Thymus (tissue), 14 donors: ENCODE measurements around the gene TSPYL6. TPM values are rescaled to one million over a fixed set of nuclear protein-coding genes. Genes with fewer than 3 reads are reported as not detected.
"Not testable (repeated sequence)": the region's sequence is repeated elsewhere in the genome, so short reads cannot be mapped to it uniquely, and the experiment has no call there.

ENCODE experiments used
- DNase-seq, 9 donors: peaks; one replicate each; pipeline ENCODE4 v3.0.0-alpha.2; 2013; ENCODE audit warnings: low spot score in 9 of 9, low read depth in 6 of 9, missing footprints in 1 of 9
- H3K27ac ChIP-seq, 2 donors: one replicate each; pipeline ENCODE4 v1.5.1; 2013; ENCODE audit warnings: control low read depth in 1 of 2, low read depth in 1 of 2, low read length in 1 of 2, mild to moderate bottlenecking in 1 of 2, moderate library complexity in 1 of 2
- H3K27me3 ChIP-seq, 2 donors: one replicate each; pipeline ENCODE4 v1.5.1; 2013; ENCODE audit warnings: low read length in 1 of 2; ENCODE audit not compliant: control insufficient read depth in 2 of 2, insufficient read depth in 1 of 2
- H3K36me3 ChIP-seq, 2 donors: one replicate each; pipeline ENCODE4 v1.5.1; 2013; ENCODE audit warnings: low read length in 1 of 2, mild to moderate bottlenecking in 1 of 2, moderate library complexity in 1 of 2; ENCODE audit not compliant: control insufficient read depth in 2 of 2, insufficient read depth in 2 of 2
- H3K4me1 ChIP-seq, 2 donors: one replicate each; pipeline ENCODE4 v1.5.1; 2013; ENCODE audit warnings: low read length in 2 of 2; ENCODE audit not compliant: control insufficient read depth in 2 of 2, insufficient read depth in 2 of 2
- H3K4me3 ChIP-seq, 2 donors: one replicate each; pipeline ENCODE4 v1.5.1; 2013; ENCODE audit warnings: low read length in 2 of 2, control low read depth in 1 of 2, mild to moderate bottlenecking in 1 of 2
- H3K9me3 ChIP-seq, 2 donors: one replicate each; pipeline ENCODE4 v1.5.1; 2013; ENCODE audit warnings: low read length in 1 of 2, mild to moderate bottlenecking in 1 of 2; ENCODE audit not compliant: control insufficient read depth in 2 of 2, insufficient read depth in 1 of 2
- WGBS: extraction: QIAGEN DNeasy Blood & Tissue Kit; methylation state at CpG from one replicate; pipeline ENCODE4 v1.1.7; 2013; 5-methylcytosine and 5-hydroxymethylcytosine counted together
- long read RNA-seq, 10 donors: transcript quantifications; one replicate each; lab custom pipeline, GENCODE V29; 2026
- polyA plus RNA-seq: library from polyadenylated mRNA; stranded (reverse); fragments of 200-250 nt; gene quantifications from one replicate; pipeline ENCODE4 v1.2.3, GENCODE V29; 2013
- total RNA-seq: library from RNA; stranded (reverse); fragments of 120-200 nt; gene quantifications from one replicate; pipeline ENCODE4 v1.2.4, GENCODE V29; 2013
- donor health status: healthy.

TSPYL6 gene
- total RNA-seq, result not detected
- polyA plus RNA-seq, result 0.02 TPM
- long read RNA-seq, donor 1, result 0 reads
- long read RNA-seq, donor 2, result 0 reads
- long read RNA-seq, donor 3, result 0 reads
- long read RNA-seq, donor 4, result 0 reads
- long read RNA-seq, donor 5, result 0 reads
- long read RNA-seq, donor 6, result 0 reads
- long read RNA-seq, donor 7, partial matches to known transcripts, result 0 of 1 reads
- long read RNA-seq, donor 7, other reads (novel, unspliced or antisense), result 0 of 1 reads
- long read RNA-seq, donor 8, result 0 reads
- long read RNA-seq, donor 9, result 0 reads
- long read RNA-seq, donor 10, result 0 reads

DNA sequence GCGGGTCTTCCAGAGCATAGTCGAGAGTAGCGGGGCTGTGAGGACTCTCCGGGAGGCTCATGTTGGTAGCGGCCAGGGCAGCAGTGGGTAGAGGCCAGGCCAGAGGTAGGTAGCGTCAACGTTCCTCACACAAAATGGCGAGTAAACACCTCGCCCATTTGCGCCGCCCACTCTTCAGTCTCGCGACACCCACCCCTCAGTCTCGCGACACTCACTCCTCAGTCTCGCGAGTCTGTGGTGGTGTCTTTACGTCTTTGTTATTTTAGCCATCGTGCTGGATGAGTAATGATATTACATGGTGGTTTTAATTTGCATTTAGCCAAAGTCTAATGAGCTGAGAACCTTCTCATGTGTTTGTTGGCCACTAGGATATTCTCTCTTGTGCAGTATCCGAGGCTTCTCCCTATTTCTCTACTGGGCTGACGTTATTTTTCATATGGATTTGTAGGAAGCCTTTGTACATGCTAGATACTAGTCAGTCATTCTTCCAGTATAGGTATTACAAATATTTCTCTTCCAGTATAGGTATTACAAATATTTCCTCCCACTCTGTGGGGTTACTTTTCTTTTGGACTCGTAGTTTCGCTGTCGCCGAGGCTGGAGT lies at the start of gene TSPYL6:
TSPYL6 (minus strand) TSS at position 139 of the 604 bp plus-strand sequence; CDS start at position 61, 78 bp downstream.
- no peak for DNase-seq
- no peaks in the 10 kb centered on the region for H3K4me1 ChIP-seq
- H3K36me3 ChIP-seq, result no peaks in the 10 kb centered on the region
- H3K27ac ChIP-seq, result no peak within 1 kb of the TSS
- no peak within 1 kb of the TSS for H3K4me3 ChIP-seq
- no peaks in the 10 kb centered on the region for H3K27me3 ChIP-seq
- WGBS, result 98% methylated on average over 25 of the region's 25 CpGs
- H3K9me3 ChIP-seq, result peaks cover 1 to 11% of the 10 kb centered on the region in 2 donors

DNA sequence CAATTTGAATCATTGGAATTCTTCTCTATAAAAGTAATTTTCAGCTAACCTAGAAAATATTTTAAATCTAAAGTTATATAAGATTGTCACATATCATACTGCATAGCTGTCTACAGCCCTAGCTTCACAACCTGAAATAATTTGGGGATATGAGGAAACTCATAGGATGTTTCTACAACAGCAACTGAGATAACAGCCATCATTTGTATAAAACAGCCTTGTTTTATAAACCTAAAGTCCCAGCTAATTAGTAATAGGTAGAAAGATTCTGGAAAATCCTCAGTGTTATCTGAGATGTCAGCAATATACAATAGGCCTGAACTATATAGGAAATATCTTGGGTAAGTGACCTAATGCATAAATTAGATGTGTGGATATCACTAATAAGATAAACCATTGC lies 47.6 kb upstream of the TSPYL6 start:
- Histone ChIP-seq H3K9me3 (no peaks in the 10 kb centered on the region), H3K27ac (no peak overlapping the region), H3K36me3 (no peaks in the 10 kb centered on the region), H3K4me3 (no peak overlapping the region), H3K27me3 (no peaks in the 10 kb centered on the region), H3K4me1 (no peaks in the 10 kb centered on the region)
- no peak for DNase-seq

DNA sequence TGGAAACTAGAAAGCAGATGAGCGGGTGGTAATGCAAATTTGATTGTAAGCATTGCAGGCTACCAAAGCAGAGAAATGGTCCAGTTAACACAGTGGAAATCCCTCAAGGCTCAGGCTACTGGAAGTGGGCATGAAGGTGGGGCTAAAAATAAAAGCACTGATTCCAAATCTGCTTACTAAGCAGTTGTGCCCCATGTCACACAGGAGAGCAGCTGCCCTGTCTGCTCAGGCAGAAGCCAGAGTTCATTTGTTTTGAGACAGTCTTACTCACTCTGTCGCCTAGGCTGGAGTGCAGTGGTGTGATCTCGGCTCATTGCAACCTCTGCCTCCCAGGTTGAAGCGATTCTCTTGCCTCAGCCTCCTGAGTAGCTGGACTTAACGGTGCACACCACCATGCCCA lies 42.5 kb upstream of the TSPYL6 start:
- WGBS, result 97% methylated on average over 5 of the region's 5 CpGs
- no peaks in the 10 kb centered on the region for H3K36me3 ChIP-seq
- no peak for DNase-seq
- H3K4me3 ChIP-seq, result no peak overlapping the region
- H3K9me3 ChIP-seq, result no peaks in the 10 kb centered on the region
- H3K27ac ChIP-seq, result no peak overlapping the region
- no peaks in the 10 kb centered on the region for H3K4me1 ChIP-seq
- H3K27me3 ChIP-seq, result no peaks in the 10 kb centered on the region

DNA sequence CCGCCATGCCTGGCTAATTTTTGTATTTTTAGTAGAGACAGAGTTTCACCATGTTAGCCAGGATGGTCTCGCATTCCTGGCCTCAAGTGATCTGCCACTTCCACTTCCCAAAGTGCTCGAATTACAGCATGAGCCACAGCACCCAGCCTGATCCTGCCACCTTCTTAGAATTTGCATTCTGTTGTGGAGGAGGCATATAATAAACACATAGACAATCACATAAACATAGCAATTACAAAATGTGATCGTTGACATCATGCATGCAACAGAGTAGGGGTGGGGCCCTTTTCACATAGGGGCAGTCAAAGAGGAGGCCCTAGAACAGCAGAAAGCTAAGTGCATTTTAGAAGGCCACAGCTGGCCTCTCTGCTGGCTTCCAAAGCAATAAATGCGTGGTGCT lies 39.9 kb upstream of the TSPYL6 start:
- Histone ChIP-seq H3K36me3 (no peaks in the 10 kb centered on the region), H3K27ac (no peak overlapping the region), H3K27me3 (no peaks in the 10 kb centered on the region), H3K9me3 (no peaks in the 10 kb centered on the region), H3K4me1 (no peaks in the 10 kb centered on the region), H3K4me3 (no peak overlapping the region)
- no peak for DNase-seq
- WGBS, result 94% methylated on average over 5 of the region's 5 CpGs

DNA sequence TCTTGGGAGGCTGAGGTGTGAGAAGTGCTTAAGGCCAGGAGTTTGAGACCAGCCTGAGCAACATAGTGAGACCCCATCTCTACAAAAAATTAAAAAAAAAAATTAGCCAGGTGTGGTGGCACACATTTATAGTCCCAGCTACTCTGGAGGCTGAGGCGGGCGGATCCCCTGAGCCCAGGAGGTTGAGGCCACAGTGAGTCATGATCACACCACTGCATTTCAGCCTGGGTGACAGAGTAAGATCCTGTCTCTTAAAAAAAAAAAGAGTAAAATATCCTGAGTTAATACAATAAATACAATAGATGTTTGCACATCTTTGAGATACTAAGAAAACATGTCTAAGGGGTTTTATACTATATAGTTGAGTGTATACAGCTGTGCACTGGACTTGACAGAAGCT lies 38.6 kb upstream of the TSPYL6 start:
- H3K27ac ChIP-seq, H3K9me3 ChIP-seq, DNase-seq, H3K4me1 ChIP-seq, H3K27me3 ChIP-seq, H3K4me3 ChIP-seq, H3K36me3 ChIP-seq: not testable (repeated sequence)
- 98% methylated on average over 2 of the region's 2 CpGs for WGBS

DNA sequence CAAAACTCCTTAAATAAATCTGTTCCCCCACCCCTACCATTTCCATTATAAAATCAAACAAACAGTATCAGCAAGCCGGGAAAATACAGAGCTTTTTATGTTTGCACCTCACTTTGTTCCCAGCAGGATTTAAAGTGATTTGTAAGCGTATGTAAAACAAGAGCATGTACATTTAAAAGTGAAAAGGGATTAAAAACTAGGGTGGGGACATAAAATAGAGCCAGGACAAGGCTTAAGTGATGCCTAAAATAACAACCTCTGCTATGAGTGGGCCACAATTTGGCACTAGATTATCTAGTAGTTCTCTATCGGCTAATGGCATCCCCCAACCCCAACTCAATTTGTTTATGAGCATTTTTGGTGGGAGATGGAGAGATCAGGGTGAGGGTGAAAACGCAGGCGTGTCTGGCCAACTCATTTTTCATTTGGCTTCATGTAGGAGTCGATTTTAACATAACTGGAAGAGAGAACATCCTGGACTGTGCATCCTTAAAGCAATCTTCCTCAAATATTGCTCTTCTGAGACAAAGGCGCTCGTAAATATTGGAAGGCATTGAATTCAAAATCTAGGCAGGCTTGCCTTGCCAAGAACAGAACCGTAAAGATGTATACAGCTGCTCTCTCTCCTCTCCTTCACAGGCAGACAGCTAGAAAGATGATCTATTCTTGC lies 34.5 kb upstream of the TSPYL6 start:
- H3K4me3 ChIP-seq, result no peak overlapping the region
- WGBS, result 93% methylated on average over 9 of the region's 9 CpGs
- H3K27me3 ChIP-seq, result no peaks in the 10 kb centered on the region
- DNase-seq, result no peak
- H3K36me3 ChIP-seq, result no peaks in the 10 kb centered on the region
- H3K4me1 ChIP-seq, result no peaks in the 10 kb centered on the region
- H3K27ac ChIP-seq, result no peak overlapping the region
- H3K9me3 ChIP-seq, result peaks cover 0 to 1% of the 10 kb centered on the region in 2 donors

DNA sequence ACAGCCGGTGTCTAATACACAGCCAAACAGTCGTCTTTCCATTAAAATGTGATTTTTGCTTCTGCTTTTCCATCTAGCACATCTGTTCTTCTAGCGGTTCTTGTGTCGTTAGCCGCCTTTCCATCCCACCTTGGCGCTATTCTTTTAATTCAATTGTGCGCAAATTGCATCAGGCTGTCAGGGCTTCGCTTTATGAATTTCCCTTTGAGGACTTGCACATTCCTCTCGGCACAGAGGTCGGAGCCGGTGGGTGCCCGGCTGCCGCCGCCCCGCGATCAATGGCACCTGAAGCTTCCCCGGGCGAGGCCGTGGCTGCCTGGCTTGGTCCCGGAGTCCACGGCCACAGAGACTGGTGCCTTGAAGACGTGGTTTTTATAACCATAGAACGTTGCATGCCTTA lies 33.9 kb upstream of the TSPYL6 start:
- no peaks in the 10 kb centered on the region for H3K36me3 ChIP-seq
- 90% methylated on average over 23 of the region's 23 CpGs for WGBS
- no peak for DNase-seq
- H3K27ac ChIP-seq, result no peak overlapping the region
- no peak overlapping the region for H3K4me3 ChIP-seq
- H3K27me3 ChIP-seq, result no peaks in the 10 kb centered on the region
- H3K9me3 ChIP-seq, result peaks cover 0 to 1% of the 10 kb centered on the region in 2 donors
- H3K4me1 ChIP-seq, result no peaks in the 10 kb centered on the region

DNA sequence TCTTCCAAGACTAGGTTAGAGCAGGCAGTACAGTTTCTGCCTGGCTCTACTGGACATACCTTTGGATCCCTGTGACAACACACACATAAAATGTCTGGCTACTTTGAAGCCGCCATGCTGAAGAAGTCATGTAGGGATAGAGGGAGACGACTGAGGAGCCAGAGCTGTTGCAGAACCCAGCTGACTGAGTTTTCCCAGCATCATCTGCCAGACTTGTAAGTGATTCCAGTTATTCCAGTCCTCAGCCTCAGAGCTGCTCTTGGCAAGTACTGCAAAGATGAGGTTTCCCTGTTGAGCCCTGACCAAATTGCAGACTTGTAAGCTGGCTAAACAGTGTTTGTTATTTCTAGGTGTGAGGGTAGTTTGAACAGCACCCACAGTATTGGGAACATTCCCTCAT lies 31.5 kb upstream of the TSPYL6 start:
- no peak for DNase-seq
- no peak overlapping the region for H3K27ac ChIP-seq
- H3K4me1 ChIP-seq, result no peaks in the 10 kb centered on the region
- peaks cover 0 to 1% of the 10 kb centered on the region in 2 donors for H3K9me3 ChIP-seq
- no peaks in the 10 kb centered on the region for H3K36me3 ChIP-seq
- H3K27me3 ChIP-seq, result no peaks in the 10 kb centered on the region
- no peak overlapping the region for H3K4me3 ChIP-seq
- 97% methylated on average over 2 of the region's 2 CpGs for WGBS

DNA sequence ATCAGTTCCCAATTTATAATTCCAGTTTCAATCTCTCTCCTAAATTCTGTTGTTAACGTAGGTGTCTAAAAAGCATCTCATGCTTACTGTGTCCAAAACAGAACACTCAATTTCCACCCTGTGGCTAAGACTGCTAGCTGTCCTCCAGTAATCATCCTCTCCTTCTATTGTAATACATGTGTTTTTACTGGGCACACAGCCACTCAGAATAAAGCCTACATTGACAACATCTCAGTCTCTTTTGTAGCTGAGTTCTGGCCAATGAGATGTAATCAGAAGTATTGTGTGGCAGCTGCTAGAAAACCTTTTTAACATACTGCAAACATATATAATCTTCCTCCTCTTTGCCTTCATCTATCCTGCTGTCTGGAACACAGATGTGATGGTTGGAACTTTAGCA lies 29.4 kb upstream of the TSPYL6 start:
- Histone ChIP-seq H3K9me3 (peaks cover 0 to under 1% of the 10 kb centered on the region in 2 donors), H3K36me3 (no peaks in the 10 kb centered on the region), H3K4me3 (no peak overlapping the region), H3K4me1 (no peaks in the 10 kb centered on the region), H3K27ac (no peak overlapping the region), H3K27me3 (no peaks in the 10 kb centered on the region)
- no peak for DNase-seq
- WGBS, result 97% methylated on average over 1 of the region's 1 CpG
